B cell (primary cell): Measurements from ENCODE around the gene CHKA.

Source experiments
- EZH2 ChIP-seq: IDR thresholded peaks from 2 replicates; pipeline ENCODE4 v1.6.1; 2012; ENCODE audit warnings: borderline replicate concordance, low read depth, mild to moderate bottlenecking, moderate library complexity, low read length; ENCODE audit not compliant: insufficient read depth, poor library complexity, severe bottlenecking
- TF ChIP-seq, protein P1 (sequence below): fragments of 200-600 bp; IDR thresholded peaks from one replicate; pipeline ENCODE4 v1.8.0; 2022; ENCODE audit warnings: antibody characterized with exemption, mild to moderate bottlenecking

DNA sequence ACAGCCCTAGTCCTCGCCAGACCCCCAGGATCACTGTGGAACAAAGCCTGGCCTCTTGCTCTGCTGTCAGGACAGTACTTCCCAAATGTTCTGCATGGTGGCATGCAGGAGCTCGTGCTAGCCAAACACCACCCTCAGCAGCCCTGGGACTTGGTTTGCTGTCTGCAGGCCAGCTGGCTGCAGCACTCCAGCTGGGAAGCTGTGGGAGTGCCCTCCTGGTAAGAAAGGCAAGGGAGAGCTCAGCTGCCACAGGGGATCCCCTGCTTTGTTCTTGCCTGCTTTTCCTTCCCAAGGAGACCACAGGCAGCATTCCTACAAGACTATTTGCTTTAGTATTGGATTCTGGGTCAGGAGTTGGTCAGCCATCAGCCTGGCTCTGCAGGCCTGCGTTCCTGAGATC lies 54.4 kb downstream of the CHKA start:
- TF ChIP-seq, protein P1, sequence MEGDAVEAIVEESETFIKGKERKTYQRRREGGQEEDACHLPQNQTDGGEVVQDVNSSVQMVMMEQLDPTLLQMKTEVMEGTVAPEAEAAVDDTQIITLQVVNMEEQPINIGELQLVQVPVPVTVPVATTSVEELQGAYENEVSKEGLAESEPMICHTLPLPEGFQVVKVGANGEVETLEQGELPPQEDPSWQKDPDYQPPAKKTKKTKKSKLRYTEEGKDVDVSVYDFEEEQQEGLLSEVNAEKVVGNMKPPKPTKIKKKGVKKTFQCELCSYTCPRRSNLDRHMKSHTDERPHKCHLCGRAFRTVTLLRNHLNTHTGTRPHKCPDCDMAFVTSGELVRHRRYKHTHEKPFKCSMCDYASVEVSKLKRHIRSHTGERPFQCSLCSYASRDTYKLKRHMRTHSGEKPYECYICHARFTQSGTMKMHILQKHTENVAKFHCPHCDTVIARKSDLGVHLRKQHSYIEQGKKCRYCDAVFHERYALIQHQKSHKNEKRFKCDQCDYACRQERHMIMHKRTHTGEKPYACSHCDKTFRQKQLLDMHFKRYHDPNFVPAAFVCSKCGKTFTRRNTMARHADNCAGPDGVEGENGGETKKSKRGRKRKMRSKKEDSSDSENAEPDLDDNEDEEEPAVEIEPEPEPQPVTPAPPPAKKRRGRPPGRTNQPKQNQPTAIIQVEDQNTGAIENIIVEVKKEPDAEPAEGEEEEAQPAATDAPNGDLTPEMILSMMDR = no peak
- no peak for TF ChIP-seq EZH2
